ENCODE data around the gene ZBTB43. TPM values are rescaled to one million over a fixed set of nuclear protein-coding genes. Genes with fewer than 3 reads are reported as not detected.

ZBTB43 gene
- total RNA-seq, 1 experiment from 2014 or later = 32.4 TPM

- intact Hi-C loops (cut with micrococcal nuclease) = loop anchor here (1.0 kb wide), 1 partner anchor 14 kb away; the partner anchor contains the start of gene ZBTB43
- ChIA-PET CTCF (interaction anchor here (0.6 to 1.2 kb wide), 4 partner anchors 12 to 1243 kb away, joined by 3 to 6 read pairs (median 5); partner anchors contain the start of gene ZBTB43), POLR2A (interaction anchor here (0.7 to 10.6 kb wide), 16 partner anchors 10 to 1085 kb away, joined by 3 to 700 read pairs (median 4); partner anchors contain the start of genes MAPKAP1, ZBTB43 and ZNF79)
- Mint-ChIP-seq H3K36me3 (ENCODE audit: insufficient read depth, unreplicated experiment) (no peaks in the 10 kb centered on the region), H3K4me1 (ENCODE audit: insufficient read depth, unreplicated experiment) (peaks cover 58% of the 10 kb centered on the region), H3K9me3 (ENCODE audit: unreplicated experiment) (no peaks in the 10 kb centered on the region), H3K27ac (ENCODE audit: low read depth, unreplicated experiment) (peak overlapping the region; percentile 99), H3K4me3 (ENCODE audit: unreplicated experiment) (peak overlapping the region; percentile 63), H3K27me3 (ENCODE audit: insufficient read depth, unreplicated experiment) (no peaks in the 10 kb centered on the region)
- TSS peak; percentile 39 for BruUV-seq (replicated peaks)
- TF ChIP-seq CTCF (IDR thresholded peaks at IDR 0.05; ENCODE audit: unreplicated experiment) = no peak
- DNase-seq (ENCODE audit: unreplicated experiment) = peak; percentile 97
These were observed 13.2 kb upstream of the ZBTB43 start for GRCh38 chr9:126791406-126792230.

GRCh38 chr9:126793686-126794417, 11.0 kb upstream of the ZBTB43 start:
- Mint-ChIP-seq H3K27ac (ENCODE audit: low read depth, unreplicated experiment) (peak overlapping the region; percentile 99), H3K9me3 (ENCODE audit: unreplicated experiment) (no peaks in the 10 kb centered on the region), H3K36me3 (ENCODE audit: insufficient read depth, unreplicated experiment) (no peaks in the 10 kb centered on the region), H3K4me1 (ENCODE audit: insufficient read depth, unreplicated experiment) (peaks cover 44% of the 10 kb centered on the region), H3K4me3 (ENCODE audit: unreplicated experiment) (peak overlapping the region; percentile 48), H3K27me3 (ENCODE audit: insufficient read depth, unreplicated experiment) (no peaks in the 10 kb centered on the region)
- ChIA-PET CTCF (interaction anchor here (0.6 to 2.2 kb wide), 7 partner anchors 8 to 87 kb away, joined by 3 to 9 read pairs (median 3); partner anchors contain the start of gene ZBTB43), POLR2A (interaction anchor here (0.6 to 10.6 kb wide), 11 partner anchors 10 to 1552 kb away, joined by 3 to 700 read pairs (median 4); partner anchors contain the start of genes RALGPS1 and ZBTB43)
- peak; percentile 78 for DNase-seq (ENCODE audit: unreplicated experiment)
- intact Hi-C loops (cut with micrococcal nuclease) = no loop called here
- no peak for TF ChIP-seq CTCF (IDR thresholded peaks at IDR 0.05; ENCODE audit: unreplicated experiment)
- TSS peak; percentile 80 for BruUV-seq (replicated peaks)

GRCh38 chr9:126794441-126794840, 10.4 kb upstream of the ZBTB43 start:
- CTCF ChIA-PET = interaction anchor here (0.6 to 2.2 kb wide), 6 partner anchors 8 to 39 kb away, joined by 3 to 9 read pairs (median 3); partner anchors contain the start of gene ZBTB43
- intact Hi-C loops (cut with micrococcal nuclease) = no loop called here
- H3K4me1 Mint-ChIP-seq (ENCODE audit: insufficient read depth, unreplicated experiment) = peaks cover 39% of the 10 kb centered on the region
- no peaks in the 10 kb centered on the region for H3K9me3 Mint-ChIP-seq (ENCODE audit: unreplicated experiment)
- H3K27me3 Mint-ChIP-seq (ENCODE audit: insufficient read depth, unreplicated experiment) = no peaks in the 10 kb centered on the region
- no TSS peak for BruUV-seq (replicated peaks)
- peak; percentile 80 for DNase-seq (ENCODE audit: unreplicated experiment)
- no peaks in the 10 kb centered on the region for H3K36me3 Mint-ChIP-seq (ENCODE audit: insufficient read depth, unreplicated experiment)
- TF ChIP-seq CTCF (IDR thresholded peaks at IDR 0.05; ENCODE audit: unreplicated experiment) = no peak
- POLR2A ChIA-PET = interaction anchor here (0.6 to 10.6 kb wide), 7 partner anchors 11 to 1552 kb away, joined by 3 to 700 read pairs (median 4); partner anchors contain the start of gene ZBTB43
- H3K4me3 Mint-ChIP-seq (ENCODE audit: unreplicated experiment) = peak overlapping the region; percentile 48
- peak overlapping the region; percentile 99 for H3K27ac Mint-ChIP-seq (ENCODE audit: low read depth, unreplicated experiment)
